HepG2 (cell line): ENCODE results near the gene LAMC1. TPM values are rescaled to one million over a fixed set of nuclear protein-coding genes. Genes with fewer than 3 reads are reported as not detected.
A peak's percentile ranks its signal among the peaks of the same experiment; 100 is the strongest.

Experiments used
- CBX5 ChIP-seq: sonication (generic); formaldehyde crosslinking; IDR thresholded peaks from 2 replicates; pipeline ENCODE4 v1.4.0; 2020; ENCODE audit warnings: missing genetic modification reagents, borderline replicate concordance
- CHCHD3 ChIP-seq: sonication (generic); formaldehyde crosslinking; IDR thresholded peaks from 2 replicates; pipeline ENCODE4 v1.8.0; 2022; ENCODE audit warnings: mild to moderate bottlenecking, missing genetic modification reagents, moderate library complexity
- DPF2 ChIP-seq: sonication (generic); formaldehyde crosslinking; IDR thresholded peaks from 2 replicates; pipeline ENCODE4 v1.4.0; 2020; ENCODE audit warnings: mild to moderate bottlenecking, low read depth, missing genetic modification reagents, borderline replicate concordance
- FOSL2 ChIP-seq: sonication (generic); formaldehyde crosslinking; IDR thresholded peaks from 2 replicates; pipeline ENCODE4 v1.4.0; 2020; ENCODE audit warnings: missing genetic modification reagents
- HIC2 ChIP-seq: sonication (generic); formaldehyde crosslinking; IDR thresholded peaks from 2 replicates; pipeline ENCODE4 v1.9.0; 2022; ENCODE audit warnings: low read depth, missing genetic modification reagents
- HIVEP1 ChIP-seq: sonication (generic); formaldehyde crosslinking; IDR thresholded peaks from 2 replicates; pipeline ENCODE4 v1.4.0; 2020; ENCODE audit warnings: mild to moderate bottlenecking, missing genetic modification reagents
- HNF4A ChIP-seq: sonication (generic); formaldehyde crosslinking; IDR thresholded peaks from 2 replicates; pipeline ENCODE4 v1.4.0; 2020; ENCODE audit warnings: missing genetic modification reagents
- KLF13 ChIP-seq: sonication (generic); formaldehyde crosslinking; IDR thresholded peaks from 2 replicates; pipeline ENCODE4 v1.4.0; 2020; ENCODE audit warnings: mild to moderate bottlenecking, missing genetic modification reagents
- KLF9 ChIP-seq: IDR thresholded peaks from 2 replicates; pipeline ENCODE4 v1.6.1; 2016; ENCODE audit warnings: low read depth
- NR2F6 ChIP-seq, 2 experiments: IDR thresholded peaks; 2 replicates each; pipeline ENCODE4 v1.6.1; 2016; ENCODE audit warnings: antibody characterized with exemption in 1 of 2, mild to moderate bottlenecking in 1 of 2
- PLRG1 ChIP-seq: fragments of 450-650 bp; conservative IDR thresholded peaks from 2 replicates; pipeline ENCODE4 v1.6.1; 2016
- SMAD9 ChIP-seq: sonication (generic); formaldehyde crosslinking; IDR thresholded peaks from 2 replicates; pipeline ENCODE4 v1.5.1; 2020; ENCODE audit warnings: mild to moderate bottlenecking, missing genetic modification reagents
- ZEB1 ChIP-seq: IDR thresholded peaks from 2 replicates; pipeline ENCODE4 v1.6.1; 2012; ENCODE audit warnings: mild to moderate bottlenecking, low read depth, inconsistent platforms; ENCODE audit not compliant: insufficient replicate concordance
- ZNF232 ChIP-seq: sonication (generic); formaldehyde crosslinking; IDR thresholded peaks from 2 replicates; pipeline ENCODE4 v1.4.0; 2020; ENCODE audit warnings: missing genetic modification reagents, borderline replicate concordance
- ZNF484 ChIP-seq: sonication (generic); formaldehyde crosslinking; IDR thresholded peaks from 2 replicates; pipeline ENCODE4 v1.5.1; 2020; ENCODE audit warnings: mild to moderate bottlenecking, low read depth, missing genetic modification reagents, borderline replicate concordance
- ZNF577 ChIP-seq: sonication (generic); formaldehyde crosslinking; IDR thresholded peaks from 2 replicates; pipeline ENCODE4 v1.4.0; 2020; ENCODE audit warnings: mild to moderate bottlenecking, low read depth, missing genetic modification reagents, borderline replicate concordance
- ZNF609 ChIP-seq: sonication (generic); formaldehyde crosslinking; IDR thresholded peaks from 2 replicates; pipeline ENCODE4 v1.4.0; 2020; ENCODE audit warnings: mild to moderate bottlenecking, missing genetic modification reagents, borderline replicate concordance
- ZNF713 ChIP-seq: sonication (generic); formaldehyde crosslinking; IDR thresholded peaks from 2 replicates; pipeline ENCODE4 v1.4.0; 2020; ENCODE audit warnings: mild to moderate bottlenecking, missing genetic modification reagents
- ZNF768 ChIP-seq: sonication (generic); formaldehyde crosslinking; IDR thresholded peaks from 2 replicates; pipeline ENCODE4 v1.4.0; 2020; ENCODE audit warnings: missing genetic modification reagents
- ZSCAN25 ChIP-seq: sonication (generic); formaldehyde crosslinking; IDR thresholded peaks from 2 replicates; pipeline ENCODE4 v1.8.0; 2022; ENCODE audit warnings: mild to moderate bottlenecking, missing genetic modification reagents
- polyA plus RNA-seq, 8 experiments: library from polyadenylated mRNA; depleted of rRNA in 3 of 8; stranded (reverse) in 7 of 8; unstranded in 1 of 8; fragments of >200 nt; fragmentation: Illumina TruSeq in 4 of 8; extraction: Trizol in 4 of 8; gene quantifications; 2 replicates each; pipeline versions ENCODE4 v1.2.1 to v1.2.3, GENCODE V29; 2011 to 2016; ENCODE audit warnings: low read depth in 4 of 8, missing spikeins in 1 of 8, mixed read lengths in 1 of 8; ENCODE audit not compliant: insufficient read depth in 1 of 8
- total RNA-seq, 5 experiments: library from RNA; depleted of rRNA; stranded (reverse); fragments of >200 nt; fragmentation: Illumina TruSeq; extraction: Trizol; gene quantifications; 2 replicates each; pipeline ENCODE4 v1.2.3, GENCODE V29; 2016; ENCODE audit warnings: low read depth in 1 of 5
- TF ChIP-seq, protein P1 (sequence below): sonication (generic); formaldehyde crosslinking; IDR thresholded peaks from 2 replicates; pipeline ENCODE4 v1.9.0; 2021; ENCODE audit warnings: missing genetic modification reagents, borderline replicate concordance

The LAMC1 gene
- total and polyA plus RNA-seq, 2 of the 13 experiments (the other 11 are each of a cell fraction or from before 2014, with no cell fraction given), result 58.5 to 137 TPM

DNA sequence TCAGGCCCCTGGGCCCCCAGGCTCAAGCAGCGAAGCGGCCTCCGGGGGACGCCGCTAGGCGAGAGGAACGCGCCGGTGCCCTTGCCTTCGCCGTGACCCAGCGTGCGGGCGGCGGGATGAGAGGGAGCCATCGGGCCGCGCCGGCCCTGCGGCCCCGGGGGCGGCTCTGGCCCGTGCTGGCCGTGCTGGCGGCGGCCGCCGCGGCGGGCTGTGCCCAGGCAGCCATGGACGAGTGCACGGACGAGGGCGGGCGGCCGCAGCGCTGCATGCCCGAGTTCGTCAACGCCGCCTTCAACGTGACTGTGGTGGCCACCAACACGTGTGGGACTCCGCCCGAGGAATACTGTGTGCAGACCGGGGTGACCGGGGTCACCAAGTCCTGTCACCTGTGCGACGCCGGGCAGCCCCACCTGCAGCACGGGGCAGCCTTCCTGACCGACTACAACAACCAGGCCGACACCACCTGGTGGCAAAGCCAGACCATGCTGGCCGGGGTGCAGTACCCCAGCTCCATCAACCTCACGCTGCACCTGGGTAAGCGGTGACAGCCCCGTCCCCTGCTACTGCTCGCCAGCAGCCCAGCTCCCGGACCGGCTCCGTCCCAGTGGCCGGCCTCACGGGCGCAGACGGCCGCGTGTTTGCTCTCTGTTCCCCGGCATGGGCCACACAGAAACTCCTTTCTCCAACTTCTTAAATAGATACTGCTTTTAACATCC, 539 bp downstream of the LAMC1 start (continued):
- TF ChIP-seq CBX5 (CRISPR knock-in tag), result no peak
- peak; percentile 38 for TF ChIP-seq ZEB1
- peak; percentile 28; the same call in 1 of the 2 replicates for TF ChIP-seq NR2F6 (IDR thresholded peaks at IDR 0.05)
- TF ChIP-seq NR2F6 (CRISPR knock-in tag; IDR thresholded peaks at IDR 0.05), result peak; percentile 79
- peak; percentile 58; the same call in 1 of the 2 replicates for TF ChIP-seq HIC2
- TF ChIP-seq FOSL2, result peak; percentile 41; the same call in 1 of the 2 replicates
- TF ChIP-seq HNF4A (CRISPR knock-in tag), result peak; percentile 31; the same call in 1 of the 2 replicates
- peak; percentile 80 for TF ChIP-seq ZSCAN25 (CRISPR knock-in tag)
- TF ChIP-seq KLF9 (CRISPR knock-in tag), result 0 out of 2 replicates have a peak, but pooled peaks have one; percentile 28
- no peak for TF ChIP-seq HIVEP1 (CRISPR knock-in tag)
- no peak for TF ChIP-seq DPF2 (CRISPR knock-in tag)
- no peak for TF ChIP-seq ZNF577
- TF ChIP-seq PLRG1, result no peak
- peak; percentile 53; the same call in 1 of the 2 replicates for TF ChIP-seq ZNF768 (CRISPR knock-in tag)
- TF ChIP-seq ZNF484 (CRISPR knock-in tag), result no peak
- TF ChIP-seq KLF13, result no peak
- TF ChIP-seq, protein P1, sequence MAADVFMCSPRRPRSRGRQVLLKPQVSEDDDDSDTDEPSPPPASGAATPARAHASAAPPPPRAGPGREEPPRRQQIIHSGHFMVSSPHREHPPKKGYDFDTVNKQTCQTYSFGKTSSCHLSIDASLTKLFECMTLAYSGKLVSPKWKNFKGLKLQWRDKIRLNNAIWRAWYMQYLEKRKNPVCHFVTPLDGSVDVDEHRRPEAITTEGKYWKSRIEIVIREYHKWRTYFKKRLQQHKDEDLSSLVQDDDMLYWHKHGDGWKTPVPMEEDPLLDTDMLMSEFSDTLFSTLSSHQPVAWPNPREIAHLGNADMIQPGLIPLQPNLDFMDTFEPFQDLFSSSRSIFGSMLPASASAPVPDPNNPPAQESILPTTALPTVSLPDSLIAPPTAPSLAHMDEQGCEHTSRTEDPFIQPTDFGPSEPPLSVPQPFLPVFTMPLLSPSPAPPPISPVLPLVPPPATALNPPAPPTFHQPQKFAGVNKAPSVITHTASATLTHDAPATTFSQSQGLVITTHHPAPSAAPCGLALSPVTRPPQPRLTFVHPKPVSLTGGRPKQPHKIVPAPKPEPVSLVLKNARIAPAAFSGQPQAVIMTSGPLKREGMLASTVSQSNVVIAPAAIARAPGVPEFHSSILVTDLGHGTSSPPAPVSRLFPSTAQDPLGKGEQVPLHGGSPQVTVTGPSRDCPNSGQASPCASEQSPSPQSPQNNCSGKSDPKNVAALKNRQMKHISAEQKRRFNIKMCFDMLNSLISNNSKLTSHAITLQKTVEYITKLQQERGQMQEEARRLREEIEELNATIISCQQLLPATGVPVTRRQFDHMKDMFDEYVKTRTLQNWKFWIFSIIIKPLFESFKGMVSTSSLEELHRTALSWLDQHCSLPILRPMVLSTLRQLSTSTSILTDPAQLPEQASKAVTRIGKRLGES (CRISPR knock-in tag), result no peak
- no peak for TF ChIP-seq ZNF232 (CRISPR knock-in tag)
- TF ChIP-seq CHCHD3 (CRISPR knock-in tag), result no peak
- TF ChIP-seq ZNF609 (CRISPR knock-in tag), result peak; percentile 50
- no peak for TF ChIP-seq ZNF713 (CRISPR knock-in tag)
- peak; percentile 50; the same call in 1 of the 2 replicates for TF ChIP-seq SMAD9 (CRISPR knock-in tag)
